ENCODE data around the gene SLC37A1. TPM values are rescaled to one million over a fixed set of nuclear protein-coding genes. Genes with fewer than 3 reads are reported as not detected.

The SLC37A1 gene
- total and polyA plus RNA-seq, 9 of the 15 experiments (the other 6 are each of a cell fraction or from before 2014, with no cell fraction given): 0.06 to 3.4 (median 0.40) TPM

GRCh38 chr21:42505090-42505726 is 8.4 kb upstream of the SLC37A1 start:
- POLR2A ChIA-PET: no interaction called here

GRCh38 chr21:42507418-42507817 is 6.2 kb upstream of the SLC37A1 start:
- intact Hi-C loops (cut with micrococcal nuclease): no loop called here
- H2AFZ ChIP-seq (ENCODE audit: low read depth, low read length): no peak overlapping the region
- no peak overlapping the region for H3K4me2 ChIP-seq (ENCODE audit: insufficient read depth, low read length)
- no peak for FAIRE-seq
- H3K4me3 ChIP-seq: no peak overlapping the region
- no peaks in the 10 kb centered on the region for H3K9me1 ChIP-seq (ENCODE audit: control insufficient read depth, insufficient read depth, low read length)
- no peaks in the 10 kb centered on the region for H3K79me2 ChIP-seq (ENCODE audit: control insufficient read depth, insufficient read depth, low read length)
- in situ Hi-C loops (cut with MboI): no loop called here
- H3K27me3 ChIP-seq (ENCODE audit: control insufficient read depth in 2 of 2, insufficient read depth in 2 of 2, low read length in 2 of 2): peaks cover 11 to 13% of the 10 kb centered on the region in 2 experiments; a peak in 4 of 5 replicates
- ChIA-PET POLR2A (interaction anchor here (0.7 to 2.0 kb wide), 2 partner anchors 12 to 279 kb away, joined by 3 to 7 read pairs; partner anchors contain the start of gene RSPH1), CTCF (ENCODE audit: low intra/inter-chr PET ratio) (no interaction called here)
- no peaks in the 10 kb centered on the region for H3K4me1 ChIP-seq (replicated peaks in 1 of 2; ENCODE audit: control insufficient read depth in 2 of 2, insufficient read depth in 2 of 2, low read length in 2 of 2)
- TF ChIP-seq NR3C1 (CRISPR knock-in tag; IDR thresholded peaks at IDR 0.05): no peak
- TF ChIP-seq ZNF766 (CRISPR knock-in tag; conservative IDR thresholded peaks at IDR 0.05): peak; percentile 90
- no peak for TF ChIP-seq ZNF253 (CRISPR knock-in tag; conservative IDR thresholded peaks at IDR 0.05)
- ATAC-seq: no peak
- WGBS (ENCODE audit: insufficient coverage, low coverage, missing lambda C conversion rate): 0% methylated on average over 4 of the region's 4 CpGs
- no TSS peak for BruUV-seq (replicated peaks)
- no peak overlapping the region for H3K9ac ChIP-seq (ENCODE audit: insufficient read depth in 1 of 2, low read depth in 2 of 2, low read length in 2 of 2)
- DNase-seq (ENCODE audit: extremely low read depth in 1 of 4, low spot score in 3 of 4): no peak
- no peaks in the 10 kb centered on the region for H3K9me3 ChIP-seq (replicated peaks; ENCODE audit: control insufficient read depth, insufficient read depth, low read depth, low read length)
- H3K36me3 ChIP-seq (ENCODE audit: control insufficient read depth, insufficient read depth, low read length): no peaks in the 10 kb centered on the region
- H4K20me1 ChIP-seq (replicated peaks; ENCODE audit: control insufficient read depth, insufficient read depth, low read length): no peaks in the 10 kb centered on the region
- no peak overlapping the region for H3K27ac ChIP-seq (ENCODE audit: extremely low read depth, low read depth, low read length)

More at GRCh38 chr21:42505090-42505726, 8.4 kb upstream of the SLC37A1 start:
- no TSS peak for BruUV-seq (replicated peaks)
- Histone ChIP-seq H3K4me1 (replicated peaks in 1 of 2; ENCODE audit: control insufficient read depth in 2 of 2, insufficient read depth in 2 of 2, low read length in 2 of 2) (no peaks in the 10 kb centered on the region), H3K36me3 (ENCODE audit: control insufficient read depth, insufficient read depth, low read length) (no peaks in the 10 kb centered on the region), H2AFZ (ENCODE audit: low read depth, low read length) (no peak overlapping the region), H3K27ac (ENCODE audit: extremely low read depth, low read depth, low read length) (no peak overlapping the region), H3K79me2 (ENCODE audit: control insufficient read depth, insufficient read depth, low read length) (no peaks in the 10 kb centered on the region), H3K9me1 (ENCODE audit: control insufficient read depth, insufficient read depth, low read length) (no peaks in the 10 kb centered on the region), H3K9ac (ENCODE audit: insufficient read depth in 1 of 2, low read depth in 2 of 2, low read length in 2 of 2) (no peak overlapping the region), H3K4me2 (ENCODE audit: insufficient read depth, low read length) (no peak overlapping the region), H3K4me3 (no peak overlapping the region), H3K27me3 (ENCODE audit: control insufficient read depth in 2 of 2, insufficient read depth in 2 of 2, low read length in 2 of 2) (peaks cover 9 to 10% of the 10 kb centered on the region in 2 experiments; a peak in 3 of 5 replicates), H4K20me1 (replicated peaks; ENCODE audit: control insufficient read depth, insufficient read depth, low read length) (no peaks in the 10 kb centered on the region), H3K9me3 (replicated peaks; ENCODE audit: control insufficient read depth, insufficient read depth, low read depth, low read length) (no peaks in the 10 kb centered on the region)
- ATAC-seq: no peak
- intact Hi-C loops (cut with micrococcal nuclease): no loop called here
- in situ Hi-C loops (cut with MboI): no loop called here
- TF ChIP-seq TEAD1 (CRISPR knock-in tag; IDR thresholded peaks at IDR 0.05) (no peak), ELF4 (CRISPR knock-in tag; IDR thresholded peaks at IDR 0.05) (no peak), CBX2 (IDR thresholded peaks at IDR 0.05; ENCODE audit: insufficient read depth, low read length, poor library complexity, severe bottlenecking) (no peak)
- FAIRE-seq: no peak
- no peak for DNase-seq (ENCODE audit: extremely low read depth in 1 of 4, low spot score in 3 of 4)
- 1% methylated on average over 3 of the region's 3 CpGs for WGBS (ENCODE audit: insufficient coverage, low coverage, missing lambda C conversion rate)
- CTCF ChIA-PET (ENCODE audit: low intra/inter-chr PET ratio): no interaction called here

Measured in K562 (cell line).